ENCODE measurements around the gene HNRNPK.

GRCh38 chr9:83969602-83970001 lies 10.4 kb downstream of the HNRNPK start:
- TF ChIP-seq POLR2AphosphoS5 (IDR thresholded peaks at IDR 0.05) (no peak), POLR2A (IDR thresholded peaks at IDR 0.05) (no peak), CTCF (IDR thresholded peaks at IDR 0.05) (no peak)
